Measurements from ENCODE around the gene RAB30.
A peak's percentile ranks its signal among the peaks of the same experiment; 100 is the strongest.

RAB30 gene

GRCh38 chr11:83024270-83024854 lies 47.3 kb downstream of the RAB30 start:
- Histone ChIP-seq H4K20me1 (ENCODE audit: insufficient read depth, low read length) (peaks cover 96% of the 10 kb centered on the region), H3K4me2 (ENCODE audit: low read length) (peak overlapping the region; percentile 73), H3K36me3 (replicated peaks; ENCODE audit: low read depth, low read length) (peaks cover 52% of the 10 kb centered on the region), H3K4me3 (ENCODE audit: low read length) (peak overlapping the region; percentile 44), H3K79me2 (ENCODE audit: low read length) (peaks cover 100% of the 10 kb centered on the region), H3K27me3 (ENCODE audit: low read depth, low read length) (no peaks in the 10 kb centered on the region), H3K9me3 (ENCODE audit: insufficient read depth, low read length) (no peaks in the 10 kb centered on the region), H2AFZ (ENCODE audit: low read depth, low read length) (no peak overlapping the region), H3K9ac (ENCODE audit: low read length) (peak overlapping the region; percentile 40; the same call in 1 of the 2 replicates), H3K27ac (ENCODE audit: low read length) (peak overlapping the region; percentile 74), H3K4me1 (ENCODE audit: low read length) (peaks cover 79% of the 10 kb centered on the region)
- TF ChIP-seq, protein P1, sequence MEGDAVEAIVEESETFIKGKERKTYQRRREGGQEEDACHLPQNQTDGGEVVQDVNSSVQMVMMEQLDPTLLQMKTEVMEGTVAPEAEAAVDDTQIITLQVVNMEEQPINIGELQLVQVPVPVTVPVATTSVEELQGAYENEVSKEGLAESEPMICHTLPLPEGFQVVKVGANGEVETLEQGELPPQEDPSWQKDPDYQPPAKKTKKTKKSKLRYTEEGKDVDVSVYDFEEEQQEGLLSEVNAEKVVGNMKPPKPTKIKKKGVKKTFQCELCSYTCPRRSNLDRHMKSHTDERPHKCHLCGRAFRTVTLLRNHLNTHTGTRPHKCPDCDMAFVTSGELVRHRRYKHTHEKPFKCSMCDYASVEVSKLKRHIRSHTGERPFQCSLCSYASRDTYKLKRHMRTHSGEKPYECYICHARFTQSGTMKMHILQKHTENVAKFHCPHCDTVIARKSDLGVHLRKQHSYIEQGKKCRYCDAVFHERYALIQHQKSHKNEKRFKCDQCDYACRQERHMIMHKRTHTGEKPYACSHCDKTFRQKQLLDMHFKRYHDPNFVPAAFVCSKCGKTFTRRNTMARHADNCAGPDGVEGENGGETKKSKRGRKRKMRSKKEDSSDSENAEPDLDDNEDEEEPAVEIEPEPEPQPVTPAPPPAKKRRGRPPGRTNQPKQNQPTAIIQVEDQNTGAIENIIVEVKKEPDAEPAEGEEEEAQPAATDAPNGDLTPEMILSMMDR (IDR thresholded peaks at IDR 0.05; ENCODE audit: low read depth, low read length), result no peak
- TF ChIP-seq EZH2phosphoT487 (IDR thresholded peaks at IDR 0.05; ENCODE audit: low read depth), result no peak

GRCh38 chr11:83023410-83023809 lies 48.3 kb downstream of the RAB30 start:
- peaks cover 73% of the 10 kb centered on the region for H3K4me1 ChIP-seq (ENCODE audit: low read length)
- H3K27me3 ChIP-seq (ENCODE audit: low read depth, low read length), result no peaks in the 10 kb centered on the region
- H3K9ac ChIP-seq (ENCODE audit: low read length), result peak overlapping the region; percentile 40; the same call in 1 of the 2 replicates
- peaks cover 100% of the 10 kb centered on the region for H3K79me2 ChIP-seq (ENCODE audit: low read length)
- H3K27ac ChIP-seq (ENCODE audit: low read length), result peak overlapping the region; percentile 74
- TF ChIP-seq, protein P1 (IDR thresholded peaks at IDR 0.05; ENCODE audit: low read depth, low read length), result no peak
- TF ChIP-seq EZH2phosphoT487 (IDR thresholded peaks at IDR 0.05; ENCODE audit: low read depth), result no peak
- H3K4me2 ChIP-seq (ENCODE audit: low read length), result peak overlapping the region; percentile 73
- peak overlapping the region; percentile 44 for H3K4me3 ChIP-seq (ENCODE audit: low read length)
- no peak overlapping the region for H2AFZ ChIP-seq (ENCODE audit: low read depth, low read length)
- peaks cover 98% of the 10 kb centered on the region for H4K20me1 ChIP-seq (ENCODE audit: insufficient read depth, low read length)
- H3K36me3 ChIP-seq (replicated peaks; ENCODE audit: low read depth, low read length), result peaks cover 48% of the 10 kb centered on the region
- no peaks in the 10 kb centered on the region for H3K9me3 ChIP-seq (ENCODE audit: insufficient read depth, low read length)

GRCh38 chr11:83021780-83022125 lies 49.9 kb downstream of the RAB30 start:
- H3K27ac ChIP-seq (ENCODE audit: low read length), result no peak overlapping the region
- H3K4me2 ChIP-seq (ENCODE audit: low read length), result no peak overlapping the region
- H3K79me2 ChIP-seq (ENCODE audit: low read length), result peaks cover 100% of the 10 kb centered on the region
- TF ChIP-seq, protein P1 (IDR thresholded peaks at IDR 0.05; ENCODE audit: low read depth, low read length), result no peak
- TF ChIP-seq EZH2phosphoT487 (IDR thresholded peaks at IDR 0.05; ENCODE audit: low read depth), result no peak
- H3K36me3 ChIP-seq (replicated peaks; ENCODE audit: low read depth, low read length), result peaks cover 45% of the 10 kb centered on the region
- H4K20me1 ChIP-seq (ENCODE audit: insufficient read depth, low read length), result peaks cover 93% of the 10 kb centered on the region
- H3K27me3 ChIP-seq (ENCODE audit: low read depth, low read length), result no peaks in the 10 kb centered on the region
- H2AFZ ChIP-seq (ENCODE audit: low read depth, low read length), result no peak overlapping the region
- H3K4me3 ChIP-seq (ENCODE audit: low read length), result no peak overlapping the region
- H3K9me3 ChIP-seq (ENCODE audit: insufficient read depth, low read length), result no peaks in the 10 kb centered on the region
- peaks cover 56% of the 10 kb centered on the region for H3K4me1 ChIP-seq (ENCODE audit: low read length)
- H3K9ac ChIP-seq (ENCODE audit: low read length), result no peak overlapping the region

GRCh38 chr11:83020942-83021779 lies 50.5 kb downstream of the RAB30 start:
- peaks cover 50% of the 10 kb centered on the region for H3K4me1 ChIP-seq (ENCODE audit: low read length)

More at GRCh38 chr11:83020942-83021779, 50.5 kb downstream of the RAB30 start:
- no peaks in the 10 kb centered on the region for H3K9me3 ChIP-seq (ENCODE audit: insufficient read depth, low read length)
- H3K4me3 ChIP-seq (ENCODE audit: low read length), result no peak overlapping the region
- H3K27ac ChIP-seq (ENCODE audit: low read length), result no peak overlapping the region
- peaks cover 93% of the 10 kb centered on the region for H4K20me1 ChIP-seq (ENCODE audit: insufficient read depth, low read length)
- H3K4me2 ChIP-seq (ENCODE audit: low read length), result no peak overlapping the region
- no peak overlapping the region for H2AFZ ChIP-seq (ENCODE audit: low read depth, low read length)
- no peaks in the 10 kb centered on the region for H3K27me3 ChIP-seq (ENCODE audit: low read depth, low read length)
- peaks cover 100% of the 10 kb centered on the region for H3K79me2 ChIP-seq (ENCODE audit: low read length)
- TF ChIP-seq, protein P1 (IDR thresholded peaks at IDR 0.05; ENCODE audit: low read depth, low read length), result no peak
- TF ChIP-seq EZH2phosphoT487 (IDR thresholded peaks at IDR 0.05; ENCODE audit: low read depth), result no peak
- H3K36me3 ChIP-seq (replicated peaks; ENCODE audit: low read depth, low read length), result peaks cover 40% of the 10 kb centered on the region
- no peak overlapping the region for H3K9ac ChIP-seq (ENCODE audit: low read length)
